Measurements from ENCODE around the gene NUDT4B.
"Not testable (repeated sequence)": the region's sequence is repeated elsewhere in the genome, so short reads cannot be mapped to it uniquely, and the experiment has no call there.

Gene NUDT4B

GRCh38 chr1:148775263-148775662 is 26.7 kb downstream of the NUDT4B start:
- H3K4me3 ChIP-seq (ENCODE audit: low read depth, low read length); DNase-seq (ENCODE audit: low read depth): not testable (repeated sequence)

DNA sequence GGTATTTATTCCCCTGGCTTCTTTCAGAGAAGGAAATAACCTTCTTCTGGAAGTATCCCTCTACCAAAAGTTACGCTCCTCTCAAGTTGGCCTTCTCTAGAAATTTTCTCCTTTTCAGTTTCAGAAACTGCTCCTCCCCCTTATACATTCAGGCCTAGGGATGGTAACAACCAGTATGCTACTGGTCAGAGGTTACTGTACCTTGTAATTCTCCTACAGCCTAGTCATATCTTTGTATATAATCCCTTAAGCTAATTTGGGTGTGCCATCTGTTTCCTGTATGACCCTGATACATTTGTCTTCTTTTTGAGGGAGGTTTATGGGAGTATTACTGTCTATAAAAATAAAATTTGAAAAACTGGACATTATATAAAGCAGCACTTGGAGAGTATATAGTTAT is 29.1 kb downstream of the NUDT4B start:
- not testable (repeated sequence) for H3K4me3 ChIP-seq (ENCODE audit: low read depth, low read length); DNase-seq (ENCODE audit: low read depth)

- not testable (repeated sequence) for DNase-seq (ENCODE audit: low read depth); H3K4me3 ChIP-seq (ENCODE audit: low read depth, low read length)
Observed at GRCh38 chr1:148780404-148780803, 31.8 kb downstream of the NUDT4B start.

- H3K4me3 ChIP-seq (ENCODE audit: low read depth, low read length); DNase-seq (ENCODE audit: low read depth): not testable (repeated sequence)
Observed at GRCh38 chr1:148791543-148792099, 43.0 kb downstream of the NUDT4B start.

GRCh38 chr1:148793762-148794332 is 45.3 kb downstream of the NUDT4B start:
- not testable (repeated sequence) for H3K4me3 ChIP-seq (ENCODE audit: low read depth, low read length); DNase-seq (ENCODE audit: low read depth)
